ENCODE results near the gene MRPS6.

- TF ChIP-seq, protein P1, sequence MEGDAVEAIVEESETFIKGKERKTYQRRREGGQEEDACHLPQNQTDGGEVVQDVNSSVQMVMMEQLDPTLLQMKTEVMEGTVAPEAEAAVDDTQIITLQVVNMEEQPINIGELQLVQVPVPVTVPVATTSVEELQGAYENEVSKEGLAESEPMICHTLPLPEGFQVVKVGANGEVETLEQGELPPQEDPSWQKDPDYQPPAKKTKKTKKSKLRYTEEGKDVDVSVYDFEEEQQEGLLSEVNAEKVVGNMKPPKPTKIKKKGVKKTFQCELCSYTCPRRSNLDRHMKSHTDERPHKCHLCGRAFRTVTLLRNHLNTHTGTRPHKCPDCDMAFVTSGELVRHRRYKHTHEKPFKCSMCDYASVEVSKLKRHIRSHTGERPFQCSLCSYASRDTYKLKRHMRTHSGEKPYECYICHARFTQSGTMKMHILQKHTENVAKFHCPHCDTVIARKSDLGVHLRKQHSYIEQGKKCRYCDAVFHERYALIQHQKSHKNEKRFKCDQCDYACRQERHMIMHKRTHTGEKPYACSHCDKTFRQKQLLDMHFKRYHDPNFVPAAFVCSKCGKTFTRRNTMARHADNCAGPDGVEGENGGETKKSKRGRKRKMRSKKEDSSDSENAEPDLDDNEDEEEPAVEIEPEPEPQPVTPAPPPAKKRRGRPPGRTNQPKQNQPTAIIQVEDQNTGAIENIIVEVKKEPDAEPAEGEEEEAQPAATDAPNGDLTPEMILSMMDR (conservative IDR thresholded peaks at IDR 0.05 in 1 of 2, IDR thresholded peaks at IDR 0.05 in 1 of 2; ENCODE audit: extremely low read depth in 1 of 2, insufficient read depth in 1 of 2, low read depth in 1 of 2, low read length in 2 of 2) = no peak
- no peak for TF ChIP-seq EZH2 (IDR thresholded peaks at IDR 0.05; ENCODE audit: borderline replicate concordance, low read length)
These were observed 43.4 kb upstream of the MRPS6 start for GRCh38 chr21:34029743-34030528.
